Measurements from ENCODE around the gene UBAC2. TPM values are rescaled to one million over a fixed set of nuclear protein-coding genes. Genes with fewer than 3 reads are reported as not detected.

The UBAC2 gene
- total and polyA plus RNA-seq, 4 donors: 32.9 to 42.3 (median 35.3) TPM

DNA sequence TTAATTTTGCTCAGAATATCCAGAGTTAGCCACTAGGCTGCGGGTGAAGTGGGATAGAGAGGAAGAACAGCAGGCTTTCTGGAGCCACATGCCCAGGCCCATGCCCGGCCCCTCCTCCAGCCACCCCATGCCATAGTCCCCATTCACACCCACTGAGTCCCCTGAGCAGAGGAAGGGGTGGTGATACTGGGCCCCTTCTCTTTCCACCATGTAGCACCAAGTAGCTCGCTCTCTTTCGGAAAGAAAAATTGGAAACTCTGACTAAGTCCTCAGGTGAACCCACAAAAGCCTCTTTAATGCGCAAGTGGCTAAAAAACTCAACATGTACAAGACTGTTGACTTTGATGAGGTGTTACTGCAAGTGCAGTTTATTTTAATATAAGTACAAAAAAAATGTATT lies 183.3 kb downstream of the UBAC2 start:
- no peak overlapping the region for H3K4me3 ChIP-seq (ENCODE audit: low read depth in 1 of 3, low read length in 3 of 3)
- peak; percentile 9 for DNase-seq (ENCODE audit: low spot score)
- peaks cover 0 to 11% (median 3%) of the 10 kb centered on the region in 4 donors for H3K36me3 ChIP-seq (ENCODE audit: control insufficient read depth in 4 of 4, insufficient read depth in 3 of 4, low read depth in 1 of 4, low read length in 3 of 4)
- no peaks in the 10 kb centered on the region for H3K4me1 ChIP-seq (ENCODE audit: control insufficient read depth in 4 of 4, insufficient read depth in 4 of 4, low read length in 3 of 4)
- TF ChIP-seq FOXA1 (IDR thresholded peaks at IDR 0.05) (no peak), YY1 (IDR thresholded peaks at IDR 0.05) (no peak), RXRA (IDR thresholded peaks at IDR 0.05) (no peak), EGR1 (IDR thresholded peaks at IDR 0.05; ENCODE audit: low read depth in 2 of 2) (no peak), TAF1 (conservative IDR thresholded peaks at IDR 0.05) (no peak), RAD21 (IDR thresholded peaks at IDR 0.05) (no peak), HNF4A (conservative IDR thresholded peaks at IDR 0.05) (no peak), SP1 (IDR thresholded peaks at IDR 0.05) (no peak), JUND (IDR thresholded peaks at IDR 0.05) (no peak), NR2F2 (IDR thresholded peaks at IDR 0.05) (no peak), GABPA (IDR thresholded peaks at IDR 0.05 in 1 of 2, conservative IDR thresholded peaks at IDR 0.05 in 1 of 2) (no peak)
- TF ChIP-seq, protein P1, sequence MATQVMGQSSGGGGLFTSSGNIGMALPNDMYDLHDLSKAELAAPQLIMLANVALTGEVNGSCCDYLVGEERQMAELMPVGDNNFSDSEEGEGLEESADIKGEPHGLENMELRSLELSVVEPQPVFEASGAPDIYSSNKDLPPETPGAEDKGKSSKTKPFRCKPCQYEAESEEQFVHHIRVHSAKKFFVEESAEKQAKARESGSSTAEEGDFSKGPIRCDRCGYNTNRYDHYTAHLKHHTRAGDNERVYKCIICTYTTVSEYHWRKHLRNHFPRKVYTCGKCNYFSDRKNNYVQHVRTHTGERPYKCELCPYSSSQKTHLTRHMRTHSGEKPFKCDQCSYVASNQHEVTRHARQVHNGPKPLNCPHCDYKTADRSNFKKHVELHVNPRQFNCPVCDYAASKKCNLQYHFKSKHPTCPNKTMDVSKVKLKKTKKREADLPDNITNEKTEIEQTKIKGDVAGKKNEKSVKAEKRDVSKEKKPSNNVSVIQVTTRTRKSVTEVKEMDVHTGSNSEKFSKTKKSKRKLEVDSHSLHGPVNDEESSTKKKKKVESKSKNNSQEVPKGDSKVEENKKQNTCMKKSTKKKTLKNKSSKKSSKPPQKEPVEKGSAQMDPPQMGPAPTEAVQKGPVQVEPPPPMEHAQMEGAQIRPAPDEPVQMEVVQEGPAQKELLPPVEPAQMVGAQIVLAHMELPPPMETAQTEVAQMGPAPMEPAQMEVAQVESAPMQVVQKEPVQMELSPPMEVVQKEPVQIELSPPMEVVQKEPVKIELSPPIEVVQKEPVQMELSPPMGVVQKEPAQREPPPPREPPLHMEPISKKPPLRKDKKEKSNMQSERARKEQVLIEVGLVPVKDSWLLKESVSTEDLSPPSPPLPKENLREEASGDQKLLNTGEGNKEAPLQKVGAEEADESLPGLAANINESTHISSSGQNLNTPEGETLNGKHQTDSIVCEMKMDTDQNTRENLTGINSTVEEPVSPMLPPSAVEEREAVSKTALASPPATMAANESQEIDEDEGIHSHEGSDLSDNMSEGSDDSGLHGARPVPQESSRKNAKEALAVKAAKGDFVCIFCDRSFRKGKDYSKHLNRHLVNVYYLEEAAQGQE (IDR thresholded peaks at IDR 0.05): no peak
- TF ChIP-seq, protein P2, sequence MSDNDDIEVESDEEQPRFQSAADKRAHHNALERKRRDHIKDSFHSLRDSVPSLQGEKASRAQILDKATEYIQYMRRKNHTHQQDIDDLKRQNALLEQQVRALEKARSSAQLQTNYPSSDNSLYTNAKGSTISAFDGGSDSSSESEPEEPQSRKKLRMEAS (IDR thresholded peaks at IDR 0.05): no peak
- TF ChIP-seq, protein P3, sequence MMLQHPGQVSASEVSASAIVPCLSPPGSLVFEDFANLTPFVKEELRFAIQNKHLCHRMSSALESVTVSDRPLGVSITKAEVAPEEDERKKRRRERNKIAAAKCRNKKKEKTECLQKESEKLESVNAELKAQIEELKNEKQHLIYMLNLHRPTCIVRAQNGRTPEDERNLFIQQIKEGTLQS (IDR thresholded peaks at IDR 0.05): no peak
- TF ChIP-seq, protein P4, sequence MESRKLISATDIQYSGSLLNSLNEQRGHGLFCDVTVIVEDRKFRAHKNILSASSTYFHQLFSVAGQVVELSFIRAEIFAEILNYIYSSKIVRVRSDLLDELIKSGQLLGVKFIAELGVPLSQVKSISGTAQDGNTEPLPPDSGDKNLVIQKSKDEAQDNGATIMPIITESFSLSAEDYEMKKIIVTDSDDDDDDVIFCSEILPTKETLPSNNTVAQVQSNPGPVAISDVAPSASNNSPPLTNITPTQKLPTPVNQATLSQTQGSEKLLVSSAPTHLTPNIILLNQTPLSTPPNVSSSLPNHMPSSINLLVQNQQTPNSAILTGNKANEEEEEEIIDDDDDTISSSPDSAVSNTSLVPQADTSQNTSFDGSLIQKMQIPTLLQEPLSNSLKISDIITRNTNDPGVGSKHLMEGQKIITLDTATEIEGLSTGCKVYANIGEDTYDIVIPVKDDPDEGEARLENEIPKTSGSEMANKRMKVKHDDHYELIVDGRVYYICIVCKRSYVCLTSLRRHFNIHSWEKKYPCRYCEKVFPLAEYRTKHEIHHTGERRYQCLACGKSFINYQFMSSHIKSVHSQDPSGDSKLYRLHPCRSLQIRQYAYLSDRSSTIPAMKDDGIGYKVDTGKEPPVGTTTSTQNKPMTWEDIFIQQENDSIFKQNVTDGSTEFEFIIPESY (IDR thresholded peaks at IDR 0.05): no peak
- TF ChIP-seq, protein P5, sequence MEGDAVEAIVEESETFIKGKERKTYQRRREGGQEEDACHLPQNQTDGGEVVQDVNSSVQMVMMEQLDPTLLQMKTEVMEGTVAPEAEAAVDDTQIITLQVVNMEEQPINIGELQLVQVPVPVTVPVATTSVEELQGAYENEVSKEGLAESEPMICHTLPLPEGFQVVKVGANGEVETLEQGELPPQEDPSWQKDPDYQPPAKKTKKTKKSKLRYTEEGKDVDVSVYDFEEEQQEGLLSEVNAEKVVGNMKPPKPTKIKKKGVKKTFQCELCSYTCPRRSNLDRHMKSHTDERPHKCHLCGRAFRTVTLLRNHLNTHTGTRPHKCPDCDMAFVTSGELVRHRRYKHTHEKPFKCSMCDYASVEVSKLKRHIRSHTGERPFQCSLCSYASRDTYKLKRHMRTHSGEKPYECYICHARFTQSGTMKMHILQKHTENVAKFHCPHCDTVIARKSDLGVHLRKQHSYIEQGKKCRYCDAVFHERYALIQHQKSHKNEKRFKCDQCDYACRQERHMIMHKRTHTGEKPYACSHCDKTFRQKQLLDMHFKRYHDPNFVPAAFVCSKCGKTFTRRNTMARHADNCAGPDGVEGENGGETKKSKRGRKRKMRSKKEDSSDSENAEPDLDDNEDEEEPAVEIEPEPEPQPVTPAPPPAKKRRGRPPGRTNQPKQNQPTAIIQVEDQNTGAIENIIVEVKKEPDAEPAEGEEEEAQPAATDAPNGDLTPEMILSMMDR (IDR thresholded peaks at IDR 0.05; ENCODE audit: low read depth, low read length, missing input control): no peak
- WGBS: 99% methylated on average over 5 of the region's 5 CpGs
- no peaks in the 10 kb centered on the region for H3K27me3 ChIP-seq (ENCODE audit: control insufficient read depth in 4 of 4, insufficient read depth in 4 of 4, low read length in 3 of 4)
- H3K27ac ChIP-seq (ENCODE audit: low read depth in 1 of 2, low read length in 2 of 2): no peak overlapping the region
- no peak overlapping the region for H3K9ac ChIP-seq (ENCODE audit: low read depth in 1 of 2, low read length in 2 of 2)
- H3K9me3 ChIP-seq (ENCODE audit: control insufficient read depth in 4 of 4, low read length in 3 of 4): no peaks in the 10 kb centered on the region

DNA sequence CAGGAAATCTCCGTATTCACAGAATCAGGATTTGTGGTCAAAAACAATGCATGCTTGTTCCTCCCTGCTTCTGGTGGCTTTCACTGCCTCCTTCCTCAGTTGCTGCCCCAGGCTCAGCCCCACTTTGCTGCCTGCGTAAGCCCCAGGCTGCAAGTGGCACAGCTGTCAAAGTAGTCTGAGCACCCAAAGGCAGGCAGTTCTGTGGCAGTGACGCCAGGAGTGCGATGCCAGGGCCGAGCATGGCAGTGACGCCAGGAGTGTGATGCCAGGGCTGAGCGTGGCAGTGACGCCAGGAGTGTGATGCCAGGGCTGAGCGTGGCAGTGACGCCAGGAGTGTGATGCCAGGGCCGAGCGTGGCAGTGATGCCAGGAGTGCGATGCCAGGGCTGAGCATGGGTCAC lies 183.8 kb downstream of the UBAC2 start:
- no peak for TF ChIP-seq FOXA1 (IDR thresholded peaks at IDR 0.05)
- no peak overlapping the region for H3K27ac ChIP-seq (ENCODE audit: low read depth in 1 of 2, low read length in 2 of 2)

More for the DNA sequence above, 183.8 kb downstream of the UBAC2 start:
- Histone ChIP-seq H3K36me3 (ENCODE audit: control insufficient read depth in 4 of 4, insufficient read depth in 3 of 4, low read depth in 1 of 4, low read length in 3 of 4) (peaks cover 0 to 11% (median 3%) of the 10 kb centered on the region in 4 donors), H3K27me3 (ENCODE audit: control insufficient read depth in 4 of 4, insufficient read depth in 4 of 4, low read length in 3 of 4) (no peaks in the 10 kb centered on the region), H3K4me1 (ENCODE audit: control insufficient read depth in 4 of 4, insufficient read depth in 4 of 4, low read length in 3 of 4) (no peaks in the 10 kb centered on the region), H3K4me3 (ENCODE audit: low read depth in 1 of 3, low read length in 3 of 3) (no peak overlapping the region), H3K9me3 (ENCODE audit: control insufficient read depth in 4 of 4, low read length in 3 of 4) (no peaks in the 10 kb centered on the region), H3K9ac (ENCODE audit: low read depth in 1 of 2, low read length in 2 of 2) (no peak overlapping the region)
- 93% methylated on average over 13 of the region's 13 CpGs for WGBS
- DNase-seq (ENCODE audit: low spot score): no peak
